Natural killer cell (primary cell): ENCODE measurements around the gene DYNC2H1. TPM values are rescaled to one million over a fixed set of nuclear protein-coding genes. Genes with fewer than 3 reads are reported as not detected.

ENCODE experiments used
- ATAC-seq, 3 donors: fragments of 150-1000 bp in 2 of 3; fragments of 200-7000 bp in 1 of 3; cut with Tn5 transposase; 1 replicate in 1 of 3; 2 replicates in 2 of 3; pipeline ENCODE4 v1.10.0; 2021; ENCODE audit warnings: mild to moderate bottlenecking in 2 of 3, moderate library complexity in 2 of 3
- DNase-seq, 2 donors: peaks; one replicate each; pipeline versions ENCODE4 v3.0.0 to v3.0.0-alpha.2; 2013 to 2021; ENCODE audit warnings: mixed read lengths in 1 of 2
- H3K27ac ChIP-seq: one replicate; pipeline ENCODE4 v1.5.1; 2013; ENCODE audit warnings: mild to moderate bottlenecking, low read length
- H3K27me3 ChIP-seq: one replicate; pipeline ENCODE4 v1.6.1; 2013; ENCODE audit warnings: low read length; ENCODE audit not compliant: control insufficient read depth, insufficient read depth
- H3K36me3 ChIP-seq: one replicate; pipeline ENCODE4 v1.6.1; 2013; ENCODE audit warnings: low read length; ENCODE audit not compliant: control insufficient read depth, insufficient read depth
- H3K4me1 ChIP-seq: one replicate; pipeline ENCODE4 v1.6.1; 2013; ENCODE audit warnings: low read length; ENCODE audit not compliant: control insufficient read depth, insufficient read depth
- H3K4me3 ChIP-seq: one replicate; pipeline ENCODE4 v1.5.1; 2013; ENCODE audit warnings: low read length
- H3K9me3 ChIP-seq: one replicate; pipeline ENCODE4 v1.6.1; 2013; ENCODE audit warnings: low read length; ENCODE audit not compliant: control insufficient read depth, insufficient read depth
- H3K27ac Mint-ChIP-seq, 2 donors: one replicate each; pipeline ENCODE4 v1.8.0; 2022; ENCODE audit warnings: mild to moderate bottlenecking in 2 of 2, mixed read lengths in 2 of 2, moderate library complexity in 1 of 2
- H3K27me3 Mint-ChIP-seq, 2 donors: one replicate each; pipeline ENCODE4 v1.8.0; 2022; ENCODE audit warnings: low read depth in 2 of 2, mixed read lengths in 2 of 2
- H3K36me3 Mint-ChIP-seq: one replicate; pipeline ENCODE4 v1.8.0; 2022; ENCODE audit warnings: mixed read lengths
- H3K4me1 Mint-ChIP-seq, 2 donors: one replicate each; pipeline ENCODE4 v1.8.0; 2022; ENCODE audit warnings: mixed read lengths in 2 of 2
- H3K4me3 Mint-ChIP-seq: one replicate; pipeline ENCODE4 v1.8.0; 2022; ENCODE audit warnings: mild to moderate bottlenecking, moderate library complexity, mixed read lengths
- H3K9me3 Mint-ChIP-seq, 2 donors: one replicate each; pipeline ENCODE4 v1.8.0; 2022; ENCODE audit warnings: mixed read lengths in 2 of 2
- CTCF ChIP-seq: fragments of 200-600 bp; IDR thresholded peaks from one replicate; pipeline ENCODE4 v1.8.0; 2022; ENCODE audit warnings: antibody characterized with exemption
- WGBS: methylation state at CpG from one replicate; pipeline ENCODE4 v1.1.7; 2013; ENCODE audit warnings: missing lambda C conversion rate; ENCODE audit not compliant: insufficient coverage; 5-methylcytosine and 5-hydroxymethylcytosine counted together
- intact Hi-C: fragments of 100-400 bp; cut with micrococcal nuclease; formaldehyde crosslinking; loops from one replicate; pipeline ENCODE4 v1.14.2; 2022
- total RNA-seq, 4 donors: library from RNA; stranded (reverse); fragments of 120-200 nt in 1 of 4; gene quantifications; one replicate each; pipeline versions ENCODE4 v1.2.3 to v1.2.4, GENCODE V29; 2013 to 2022

The DYNC2H1 gene
- total RNA-seq, 3 donors from 2014 or later (not counting 1 experiment from before 2014, with no cell fraction given): 4.1 to 7.5 (median 4.4) TPM

GRCh38 chr11:103220133-103220532, 110.9 kb downstream of the DYNC2H1 start:
- 71% methylated on average over 1 of the region's 1 CpG for WGBS
- Histone ChIP-seq H3K9me3 (no peaks in the 10 kb centered on the region), H3K4me3 (no peak overlapping the region), H3K27ac (no peak overlapping the region), H3K27me3 (no peaks in the 10 kb centered on the region), H3K36me3 (no peaks in the 10 kb centered on the region), H3K4me1 (no peaks in the 10 kb centered on the region)
- no peaks in the 10 kb centered on the region for H3K27me3 Mint-ChIP-seq
- intact Hi-C loops: no loop called here
- ATAC-seq (no peak), DNase-seq (no peak)
- H3K4me3 Mint-ChIP-seq: no peak overlapping the region
- no peak for TF ChIP-seq CTCF
- H3K27ac Mint-ChIP-seq: no peak overlapping the region
- no peaks in the 10 kb centered on the region for H3K4me1 Mint-ChIP-seq
- H3K36me3 Mint-ChIP-seq: no peaks in the 10 kb centered on the region
- H3K9me3 Mint-ChIP-seq: no peaks in the 10 kb centered on the region

GRCh38 chr11:103222806-103223205, 113.6 kb downstream of the DYNC2H1 start:
- Mint-ChIP-seq H3K4me3 (no peak overlapping the region), H3K9me3 (peaks cover 0 to 2% of the 10 kb centered on the region in 2 donors)
- intact Hi-C loops: no loop called here

GRCh38 chr11:103228807-103229206, 119.6 kb downstream of the DYNC2H1 start:
- Mint-ChIP-seq H3K27ac (no peak overlapping the region), H3K36me3 (no peaks in the 10 kb centered on the region), H3K4me3 (no peak overlapping the region), H3K4me1 (no peaks in the 10 kb centered on the region), H3K27me3 (no peaks in the 10 kb centered on the region), H3K9me3 (peaks cover 0 to 2% of the 10 kb centered on the region in 2 donors)
- Histone ChIP-seq H3K4me1 (no peaks in the 10 kb centered on the region), H3K27ac (no peak overlapping the region), H3K27me3 (no peaks in the 10 kb centered on the region), H3K4me3 (no peak overlapping the region), H3K36me3 (no peaks in the 10 kb centered on the region), H3K9me3 (no peaks in the 10 kb centered on the region)
- TF ChIP-seq CTCF: no peak
- WGBS: 84% methylated on average over 2 of the region's 2 CpGs
- DNase-seq: no peak
- intact Hi-C loops: no loop called here
- ATAC-seq: no peak

More at GRCh38 chr11:103222806-103223205, 113.6 kb downstream of the DYNC2H1 start:
- 76% methylated on average over 2 of the region's 3 CpGs for WGBS
- ATAC-seq (no peak), DNase-seq (no peak)
- H3K27ac Mint-ChIP-seq: no peak overlapping the region
- Histone ChIP-seq H3K4me1 (no peaks in the 10 kb centered on the region), H3K36me3 (no peaks in the 10 kb centered on the region), H3K9me3 (no peaks in the 10 kb centered on the region), H3K27ac (no peak overlapping the region), H3K27me3 (no peaks in the 10 kb centered on the region), H3K4me3 (no peak overlapping the region)
- TF ChIP-seq CTCF: no peak
- no peaks in the 10 kb centered on the region for H3K36me3 Mint-ChIP-seq
- no peaks in the 10 kb centered on the region for H3K27me3 Mint-ChIP-seq
- no peaks in the 10 kb centered on the region for H3K4me1 Mint-ChIP-seq

GRCh38 chr11:103234974-103235373, 125.7 kb downstream of the DYNC2H1 start:
- H3K27ac ChIP-seq: no peak overlapping the region
- intact Hi-C loops: no loop called here
- Mint-ChIP-seq H3K4me1 (no peaks in the 10 kb centered on the region), H3K9me3 (no peaks in the 10 kb centered on the region), H3K27me3 (no peaks in the 10 kb centered on the region), H3K36me3 (no peaks in the 10 kb centered on the region), H3K27ac (no peak overlapping the region), H3K4me3 (no peak overlapping the region)
- no peak for DNase-seq
- 86% methylated on average over 2 of the region's 2 CpGs for WGBS
- no peak for ATAC-seq
- H3K27me3 ChIP-seq: no peaks in the 10 kb centered on the region
- H3K4me3 ChIP-seq: no peak overlapping the region
- no peaks in the 10 kb centered on the region for H3K4me1 ChIP-seq
- H3K9me3 ChIP-seq: no peaks in the 10 kb centered on the region
- TF ChIP-seq CTCF: no peak
- H3K36me3 ChIP-seq: no peaks in the 10 kb centered on the region
